Measurements from ENCODE around the gene ZGPAT.
A peak's percentile ranks its signal among the peaks of the same experiment; 100 is the strongest.
"Not testable (repeated sequence)": the region's sequence is repeated elsewhere in the genome, so short reads cannot be mapped to it uniquely, and the experiment has no call there.

Gene ZGPAT

GRCh38 chr20:63707558-63708300 lies at the start of gene ZGPAT, which contains the start of gene ARFRP1:
TSS of gene ZGPAT (plus strand) at chr20:63708039. CDS start at chr20:63708581, 542 bp downstream.
TSS of gene ARFRP1 (minus strand) at chr20:63707976. CDS start at chr20:63707091, 885 bp downstream.
- DNase-seq (ENCODE audit: low spot score) = peak; percentile 85

DNA sequence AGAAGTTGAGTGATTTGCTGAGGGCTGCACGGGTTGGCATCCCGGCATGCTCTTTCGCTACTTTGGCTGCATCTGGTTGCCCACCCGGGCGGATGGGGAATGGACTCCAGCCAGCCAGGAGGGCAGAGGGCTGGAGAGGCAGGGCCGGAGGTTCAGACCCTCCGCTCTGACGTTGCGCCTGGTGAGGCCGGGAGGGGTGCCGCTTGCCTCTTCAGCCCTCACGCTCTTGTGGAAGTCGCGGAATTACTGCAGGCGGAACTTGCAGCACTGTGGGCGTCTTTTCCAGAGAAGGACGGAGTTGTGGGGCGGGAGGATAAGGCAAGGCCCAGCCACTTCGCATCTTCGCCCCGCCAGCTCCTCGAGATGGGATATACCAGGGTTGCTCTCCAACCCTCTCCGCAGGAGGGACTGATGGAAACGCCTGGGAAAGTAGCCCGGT lies 49.1 kb upstream of the ZGPAT start:
- DNase-seq (ENCODE audit: low spot score) = peak; percentile 60

DNA sequence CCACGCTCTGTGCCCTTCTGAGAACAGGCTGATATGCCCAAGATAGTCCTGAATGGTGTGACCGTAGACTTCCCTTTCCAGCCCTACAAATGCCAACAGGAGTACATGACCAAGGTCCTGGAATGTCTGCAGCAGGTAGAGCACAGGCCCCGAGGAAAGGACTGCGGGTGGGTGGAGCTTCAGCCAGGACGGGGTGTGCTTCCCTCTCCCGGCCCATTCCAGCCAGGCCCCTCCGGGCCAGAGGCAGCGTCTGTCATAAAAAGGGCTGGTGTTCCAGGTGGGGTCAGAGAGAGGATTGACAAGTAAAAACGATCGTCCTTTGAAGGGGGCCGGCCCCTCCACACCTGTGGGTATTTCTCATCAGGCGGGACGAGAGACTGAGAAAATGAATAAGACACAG lies 48.5 kb upstream of the ZGPAT start:
- DNase-seq (ENCODE audit: low spot score) = no peak

DNA sequence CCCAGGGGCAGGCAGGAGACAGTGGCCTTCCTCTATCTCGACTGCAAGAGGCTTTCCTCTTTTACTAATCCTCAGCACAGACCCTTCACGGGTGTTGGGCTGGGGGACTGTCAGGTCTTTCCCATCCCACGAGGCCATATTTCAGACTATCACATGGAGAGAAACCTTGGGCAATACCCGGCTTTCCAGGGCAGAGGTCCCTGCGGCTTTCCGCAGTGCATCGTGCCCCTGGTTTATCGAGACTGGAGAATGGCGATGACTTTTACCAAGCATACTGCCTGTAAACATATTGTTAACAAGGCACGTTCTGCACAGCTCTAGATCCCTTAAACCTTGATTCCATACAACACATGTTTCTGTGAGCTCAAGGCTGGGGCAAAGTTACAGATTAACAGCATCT lies 47.7 kb upstream of the ZGPAT start:
- DNase-seq (ENCODE audit: low spot score) = not testable (repeated sequence)

DNA sequence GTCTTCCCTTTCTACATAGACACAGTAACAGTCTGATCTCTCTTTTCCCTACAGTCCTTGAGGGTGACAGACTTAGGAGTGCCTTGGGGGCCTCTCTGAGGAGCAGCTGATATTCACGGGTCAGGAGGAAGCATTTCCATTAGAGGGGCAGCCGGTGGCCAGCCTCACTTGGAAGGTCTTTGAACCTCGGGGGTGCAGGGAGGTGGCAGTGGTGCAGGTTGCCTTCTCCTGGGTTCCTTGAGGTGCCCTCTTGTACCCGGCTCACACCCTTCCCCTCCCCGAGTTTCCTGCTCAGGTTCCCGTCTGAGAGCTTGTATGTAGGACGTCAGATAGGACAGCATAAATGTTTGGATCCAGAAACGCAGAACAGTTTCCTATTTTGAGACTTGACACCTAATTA lies 47.2 kb upstream of the ZGPAT start:
- no peak for DNase-seq (ENCODE audit: low spot score)

DNA sequence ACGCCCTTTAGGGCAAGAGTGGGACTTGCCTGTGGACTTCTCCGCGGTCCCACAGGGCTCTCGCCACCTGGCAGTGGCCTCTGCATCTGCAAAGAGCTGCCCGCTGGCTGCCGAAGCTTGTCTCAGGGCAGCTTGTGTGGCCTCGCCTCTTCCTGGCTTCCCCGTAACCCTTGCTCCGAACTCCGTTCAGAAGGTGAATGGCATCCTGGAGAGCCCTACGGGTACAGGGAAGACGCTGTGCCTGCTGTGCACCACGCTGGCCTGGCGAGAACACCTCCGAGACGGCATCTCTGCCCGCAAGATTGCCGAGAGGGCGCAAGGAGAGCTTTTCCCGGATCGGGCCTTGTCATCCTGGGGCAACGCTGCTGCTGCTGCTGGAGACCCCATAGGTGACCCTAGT lies 46.7 kb upstream of the ZGPAT start:
- no peak for DNase-seq (ENCODE audit: low spot score)

DNA sequence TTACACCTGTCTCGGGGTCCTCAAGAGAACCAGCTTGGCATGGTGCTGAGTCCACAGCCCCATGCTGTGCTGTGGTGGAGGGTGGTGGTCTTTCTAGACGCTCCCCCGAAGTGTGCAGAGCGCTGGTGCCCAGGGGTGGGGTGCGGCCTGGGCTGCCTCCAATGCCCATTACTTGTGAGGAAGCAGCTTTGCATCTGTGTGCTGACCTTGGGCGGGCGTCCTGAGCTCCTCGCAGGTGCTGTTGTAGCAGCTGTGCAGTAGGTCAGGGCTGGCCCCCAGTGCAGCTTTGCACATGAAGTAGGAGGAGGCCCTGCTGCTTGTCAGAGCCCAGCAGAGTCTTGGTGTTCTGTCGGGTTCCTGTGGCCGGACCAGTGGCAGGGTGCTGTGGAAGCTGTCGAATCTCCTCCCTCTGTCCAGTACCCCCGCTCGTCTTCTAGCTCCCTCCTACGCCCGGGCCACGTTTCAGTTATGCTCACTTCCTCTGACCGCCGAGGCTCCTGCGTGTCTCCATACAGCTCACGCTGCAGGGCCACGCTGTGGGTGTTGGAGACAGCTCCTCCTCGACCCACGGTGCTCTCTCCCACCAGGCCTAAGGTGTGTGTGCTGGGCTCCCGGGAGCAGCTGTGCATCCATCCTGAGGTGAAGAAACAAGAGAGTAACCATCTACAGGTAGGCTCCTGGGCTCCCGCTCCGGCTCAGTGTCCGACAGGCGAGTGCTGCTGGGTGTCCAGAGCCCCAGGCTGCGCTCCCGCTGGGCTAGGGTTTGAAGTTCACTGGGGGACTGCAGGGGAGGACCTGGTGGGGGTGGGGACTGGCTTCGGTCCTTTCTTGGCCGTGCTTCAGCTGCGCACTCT lies 45.7 kb upstream of the ZGPAT start:
- DNase-seq (ENCODE audit: low spot score) = no peak

DNA sequence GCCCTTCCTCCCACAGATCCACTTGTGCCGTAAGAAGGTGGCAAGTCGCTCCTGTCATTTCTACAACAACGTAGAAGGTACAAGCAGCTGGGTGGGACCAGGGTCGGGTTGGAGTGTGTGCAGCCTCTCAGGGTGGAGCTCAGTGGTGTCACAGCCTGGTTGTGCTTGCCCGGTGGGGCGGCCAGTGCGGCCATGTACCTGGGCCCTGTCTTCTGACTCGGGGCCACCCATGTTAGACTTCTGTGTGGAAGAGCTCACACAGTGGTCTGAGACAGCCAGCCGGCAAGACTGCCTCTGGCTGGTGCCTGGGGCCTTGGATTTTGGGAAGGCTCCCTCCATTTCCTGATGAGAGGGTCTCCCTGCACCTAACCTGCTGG lies 45.0 kb upstream of the ZGPAT start:
- no peak for DNase-seq (ENCODE audit: low spot score)

DNA sequence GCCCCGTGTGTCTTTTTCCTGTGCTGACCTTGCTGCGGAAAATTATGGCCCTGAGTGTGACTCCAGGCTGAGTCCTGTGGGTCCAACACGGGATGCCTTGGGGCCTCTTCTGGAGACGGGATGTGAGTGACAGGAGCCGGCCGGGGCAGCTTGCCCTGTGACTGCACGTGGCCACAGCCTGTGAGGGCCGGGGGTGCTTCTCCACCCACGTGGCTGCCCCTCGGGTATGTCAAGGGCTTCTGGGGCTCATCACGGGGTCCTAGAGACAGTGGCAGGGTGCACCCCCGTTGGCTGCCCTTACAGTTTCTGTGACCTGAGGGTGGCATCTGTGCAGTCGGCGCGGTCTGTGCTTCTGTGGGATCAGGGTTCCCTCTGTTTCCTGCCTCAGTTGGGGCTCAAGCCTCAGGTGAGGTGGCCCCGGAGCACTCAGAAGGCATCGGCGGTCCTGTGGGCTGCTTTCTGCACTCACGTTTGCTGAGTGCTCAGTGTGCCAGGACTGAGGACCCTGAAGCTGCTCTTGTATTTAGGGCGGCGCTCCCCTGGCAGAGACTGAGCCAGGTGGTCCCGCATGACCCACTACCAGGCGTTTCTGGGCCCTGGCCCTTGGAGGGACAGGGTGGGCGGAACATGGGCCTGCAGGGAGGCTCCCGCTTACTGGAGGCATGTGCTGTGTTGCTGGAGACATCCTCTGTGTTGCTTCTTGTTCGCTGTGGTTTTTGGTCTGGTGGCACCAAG lies 44.3 kb upstream of the ZGPAT start:
- DNase-seq (ENCODE audit: low spot score) = no peak

DNA sequence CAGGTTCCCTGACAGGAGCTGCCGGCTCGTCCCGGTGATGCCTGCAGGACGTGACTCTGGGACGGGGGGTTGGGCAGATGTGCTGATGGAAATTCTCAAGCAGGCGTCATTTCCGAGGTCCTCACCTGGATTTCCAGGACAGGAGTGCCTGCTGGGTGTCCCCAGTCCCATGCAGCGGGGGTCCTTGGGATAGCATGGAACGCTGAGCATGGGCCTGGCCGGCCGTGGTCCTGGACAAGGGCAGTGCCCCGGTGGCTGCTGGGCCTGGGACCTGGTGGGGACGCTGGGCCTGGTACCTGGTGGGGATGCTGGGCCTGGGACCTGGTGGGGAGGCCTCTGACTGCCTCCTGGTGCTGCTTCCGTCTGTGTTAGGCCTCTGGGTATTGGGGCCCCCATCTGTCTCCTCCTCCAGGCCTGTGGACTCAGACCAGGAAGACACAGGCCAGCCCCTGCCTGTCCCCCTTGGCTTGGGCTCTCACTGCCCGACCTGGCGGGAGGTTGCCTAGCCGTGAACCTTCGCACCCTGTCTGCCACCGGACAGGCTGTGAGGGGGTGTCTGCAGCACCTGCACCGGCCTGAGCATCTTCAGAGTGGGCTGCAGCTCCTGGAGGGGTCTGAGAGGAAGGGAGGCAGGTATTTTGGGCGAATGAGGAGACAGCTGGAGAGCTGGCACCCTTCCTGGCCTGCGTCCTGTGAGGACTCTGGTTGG lies 43.5 kb upstream of the ZGPAT start:
- DNase-seq (ENCODE audit: low spot score) = no peak

- no peak for DNase-seq (ENCODE audit: low spot score)
Observed at GRCh38 chr20:63664861-63665594, 42.8 kb upstream of the ZGPAT start.

DNA sequence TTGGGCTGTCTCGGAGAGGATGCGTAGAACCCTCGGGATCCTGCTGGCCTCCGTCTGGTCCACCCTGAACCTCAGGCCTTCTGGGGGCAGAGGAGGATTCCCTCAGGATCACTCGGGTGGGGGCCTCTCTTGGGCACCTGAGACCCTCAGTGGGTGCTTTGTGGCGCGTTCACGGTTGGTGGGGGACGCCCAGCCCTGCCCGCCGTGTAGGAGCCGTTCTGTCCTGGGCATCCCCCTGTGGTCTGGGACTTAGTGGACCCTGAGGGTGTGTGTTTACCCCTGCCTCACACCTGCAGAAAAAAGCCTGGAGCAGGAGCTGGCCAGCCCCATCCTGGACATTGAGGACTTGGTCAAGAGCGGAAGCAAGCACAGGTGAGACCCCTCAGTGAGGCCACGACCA lies 42.1 kb upstream of the ZGPAT start:
- no peak for DNase-seq (ENCODE audit: low spot score)

DNA sequence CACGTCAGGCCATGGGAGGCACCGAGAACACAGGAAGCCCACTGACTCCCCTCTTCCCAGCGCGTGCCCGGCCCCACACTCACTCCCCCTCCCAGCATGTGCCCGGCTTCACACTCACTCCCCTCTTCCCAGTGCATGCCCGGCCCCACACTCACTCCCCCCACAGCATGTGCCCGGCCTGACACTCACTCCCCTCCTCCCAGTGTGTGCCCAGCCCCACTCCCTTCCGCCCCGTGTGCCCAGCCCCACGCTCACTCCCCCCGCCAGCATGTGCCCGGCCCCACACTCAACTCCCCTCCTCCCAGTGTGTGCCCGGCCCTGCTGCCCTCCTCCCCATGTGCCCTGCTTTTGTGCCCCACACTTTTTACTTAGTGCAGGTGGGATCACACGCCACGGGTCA lies 40.0 kb upstream of the ZGPAT start:
- no peak for DNase-seq (ENCODE audit: low spot score)

GRCh38 chr20:63668351-63668750 lies 39.5 kb upstream of the ZGPAT start:
- no peak for DNase-seq (ENCODE audit: low spot score)

- not testable (repeated sequence) for DNase-seq (ENCODE audit: low spot score)
Observed at GRCh38 chr20:63671695-63672094, 36.1 kb upstream of the ZGPAT start.

- no peak for DNase-seq (ENCODE audit: low spot score)
Observed at GRCh38 chr20:63672666-63673065, 35.2 kb upstream of the ZGPAT start.

DNA sequence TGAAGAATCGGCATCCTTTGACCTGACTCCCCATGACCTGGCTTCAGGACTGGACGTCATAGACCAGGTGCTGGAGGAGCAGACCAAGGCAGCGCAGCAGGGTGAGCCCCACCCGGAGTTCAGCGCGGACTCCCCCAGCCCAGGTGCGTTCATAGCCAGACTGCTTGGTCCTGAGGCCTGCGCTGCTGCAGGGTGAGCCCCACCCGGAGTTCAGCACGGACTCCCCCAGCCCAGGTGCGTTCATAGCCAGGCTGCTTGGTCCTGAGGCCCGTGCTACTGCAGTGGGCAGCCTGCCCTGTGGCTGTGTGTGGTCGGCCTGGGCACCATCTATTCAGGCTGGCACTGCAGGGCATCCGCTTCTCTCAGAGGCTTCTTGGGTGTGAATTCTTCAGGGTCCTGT lies 33.9 kb upstream of the ZGPAT start:
- no peak for DNase-seq (ENCODE audit: low spot score)

GRCh38 chr20:63675681-63676368 lies 32.0 kb upstream of the ZGPAT start:
- DNase-seq (ENCODE audit: low spot score) = no peak

GRCh38 chr20:63678071-63678470 lies 29.8 kb upstream of the ZGPAT start:
- DNase-seq (ENCODE audit: low spot score) = no peak

GRCh38 chr20:63678667-63679465 lies 29.0 kb upstream of the ZGPAT start:
- no peak for DNase-seq (ENCODE audit: low spot score)

Data from hepatic stellate cell (primary cell).